ENCODE results near the gene YKT6.
"Not testable (repeated sequence)": the region's sequence is repeated elsewhere in the genome, so short reads cannot be mapped to it uniquely, and the experiment has no call there.

The YKT6 gene

DNA sequence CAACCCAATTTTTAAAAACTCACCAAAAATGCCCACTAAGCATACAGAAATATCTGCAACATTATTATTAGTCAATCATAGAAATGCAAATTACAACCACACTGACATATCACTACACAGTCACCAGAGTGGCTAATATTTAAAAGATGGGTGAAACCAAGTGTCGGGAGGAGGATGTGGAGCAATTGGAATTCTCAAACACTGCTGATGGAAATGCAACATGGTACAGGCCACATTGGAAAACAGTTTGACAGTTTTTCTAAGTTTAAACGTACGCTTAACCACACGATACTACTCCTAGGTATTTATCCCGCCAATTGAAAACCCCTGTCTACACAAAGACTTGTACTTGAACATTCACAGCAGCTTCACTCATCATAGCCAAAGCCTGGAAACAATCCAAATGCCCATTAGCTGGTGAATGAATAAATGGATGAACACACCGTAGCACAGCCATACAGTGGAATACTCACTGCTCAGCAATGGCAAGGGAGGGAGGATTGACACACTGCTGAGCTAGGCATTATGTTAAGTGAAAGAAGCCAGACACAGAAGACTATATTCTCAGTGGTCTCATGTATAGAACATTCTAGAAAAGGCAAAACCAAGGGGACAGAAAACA, 27.9 kb upstream of the YKT6 start:
- no peak for DNase-seq

DNA sequence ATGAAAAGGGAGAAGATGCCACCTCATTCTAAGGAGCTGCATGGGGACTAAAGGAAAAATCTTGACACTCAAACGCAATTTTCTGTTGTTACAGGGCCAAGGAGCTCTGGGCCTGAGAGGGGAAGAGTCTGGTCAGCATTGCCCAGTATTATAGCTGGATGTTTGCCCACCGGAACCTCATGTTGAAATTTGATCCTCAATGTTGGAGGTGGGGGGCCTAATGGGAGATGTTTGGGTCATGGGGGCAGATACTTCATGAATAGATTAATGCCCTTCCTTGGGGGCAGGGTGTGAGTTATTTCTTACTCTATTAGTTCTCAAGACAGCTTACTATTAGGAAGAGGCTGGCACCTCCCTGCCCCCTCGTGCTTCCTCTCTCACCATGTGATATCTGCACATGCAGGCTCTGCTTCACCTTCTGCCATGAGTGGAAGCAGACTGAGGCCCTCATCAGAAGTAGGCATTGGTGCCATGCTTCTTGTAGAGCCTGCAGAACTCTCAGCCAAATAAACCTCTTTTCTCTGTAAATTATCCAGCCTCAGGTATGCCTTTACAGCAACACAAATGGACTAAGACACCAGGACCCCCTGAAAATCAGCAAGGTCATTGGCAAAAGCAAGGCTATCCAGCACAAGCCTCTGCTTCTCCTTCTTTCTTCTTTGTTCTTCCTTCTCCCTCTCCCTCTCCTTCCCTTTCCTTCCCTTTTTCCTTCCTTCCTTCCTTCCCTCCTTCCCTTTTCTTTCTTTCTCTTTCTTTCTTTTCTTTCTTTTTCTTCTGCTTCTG, 26.7 kb upstream of the YKT6 start:
- no peak for DNase-seq

DNA sequence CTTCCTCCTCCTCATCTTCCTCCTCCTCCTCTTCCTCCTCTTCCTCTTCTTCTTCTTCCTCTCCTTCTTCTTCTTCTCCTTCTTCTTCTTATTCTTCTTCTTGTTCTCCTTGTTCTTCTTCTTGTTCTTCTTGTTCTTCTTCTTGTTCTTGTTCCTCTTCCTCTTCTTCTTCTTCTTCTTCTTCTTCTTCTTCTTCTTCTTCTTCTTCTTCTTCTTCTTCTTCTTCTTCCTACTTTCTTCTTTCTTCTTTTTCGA, 26.2 kb upstream of the YKT6 start:
- DNase-seq = not testable (repeated sequence)

DNA sequence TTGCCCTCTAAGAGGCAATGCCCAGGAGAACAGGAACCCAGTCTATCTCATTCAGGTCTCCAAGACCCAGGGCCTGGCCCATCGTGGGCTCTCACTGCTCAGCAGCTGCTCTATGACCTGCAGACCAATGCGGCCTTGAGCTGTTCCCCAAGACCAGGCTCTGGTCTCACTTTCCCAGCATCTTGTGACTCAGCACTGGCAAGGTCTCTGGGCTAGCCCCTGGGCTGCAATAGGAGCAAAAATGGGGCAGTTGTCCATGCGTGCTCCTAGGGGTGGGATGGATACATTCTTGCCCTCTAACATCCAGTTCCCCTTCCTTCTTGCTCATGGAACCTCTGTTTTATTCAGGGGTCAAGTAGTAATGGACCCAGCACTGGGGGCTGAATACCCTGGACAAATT, 25.0 kb upstream of the YKT6 start:
- no peak for DNase-seq

DNA sequence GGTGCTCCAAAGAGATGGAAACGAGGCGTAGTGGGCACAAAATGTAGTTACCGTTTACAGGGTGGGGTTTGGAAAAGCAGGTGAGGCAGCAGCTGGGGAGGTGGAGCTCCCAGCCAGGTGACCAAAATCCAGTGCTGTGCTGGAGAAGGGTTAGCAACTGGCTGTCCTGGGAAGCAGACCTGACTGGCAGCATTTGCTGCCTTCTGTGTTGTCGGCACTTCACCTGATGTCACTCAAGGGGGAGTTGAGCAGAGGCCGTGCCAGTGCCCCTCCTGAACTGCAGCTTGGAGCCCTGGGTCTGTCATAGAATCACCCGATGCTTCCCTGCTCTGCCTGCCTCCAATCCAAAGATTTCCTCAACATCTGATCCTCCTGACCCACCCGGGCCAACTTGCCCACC, 24.3 kb upstream of the YKT6 start:
- no peak for DNase-seq

DNA sequence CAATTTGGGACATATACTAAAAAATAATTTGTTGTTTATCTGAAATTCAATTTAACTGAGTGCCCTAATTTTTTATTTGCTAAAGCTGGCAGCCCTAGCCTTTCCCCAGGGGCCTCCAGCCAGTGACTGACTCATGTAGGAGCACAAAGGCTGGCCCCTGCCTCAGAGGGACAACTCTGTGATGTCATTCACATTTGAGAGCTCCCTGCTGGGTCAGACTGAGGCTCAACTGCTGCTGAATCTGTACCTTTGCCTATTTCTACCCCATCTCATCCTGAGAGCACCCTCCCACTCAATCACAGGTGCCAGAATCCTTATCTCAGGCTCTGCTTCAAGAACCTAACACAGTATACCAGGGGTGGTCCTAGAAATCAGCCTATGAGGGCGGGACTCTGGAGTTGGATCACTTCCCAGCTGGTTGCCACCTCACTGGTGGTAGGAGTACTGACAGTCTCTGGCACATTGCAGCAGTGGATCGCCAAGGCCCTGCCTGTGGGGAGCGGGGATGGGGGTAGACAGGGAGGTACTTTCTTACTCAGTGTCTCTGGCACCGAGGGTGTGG, 23.1 kb upstream of the YKT6 start:
- DNase-seq = peak in 6 of 14 donors; percentile 31 to 78 (median 48)

DNA sequence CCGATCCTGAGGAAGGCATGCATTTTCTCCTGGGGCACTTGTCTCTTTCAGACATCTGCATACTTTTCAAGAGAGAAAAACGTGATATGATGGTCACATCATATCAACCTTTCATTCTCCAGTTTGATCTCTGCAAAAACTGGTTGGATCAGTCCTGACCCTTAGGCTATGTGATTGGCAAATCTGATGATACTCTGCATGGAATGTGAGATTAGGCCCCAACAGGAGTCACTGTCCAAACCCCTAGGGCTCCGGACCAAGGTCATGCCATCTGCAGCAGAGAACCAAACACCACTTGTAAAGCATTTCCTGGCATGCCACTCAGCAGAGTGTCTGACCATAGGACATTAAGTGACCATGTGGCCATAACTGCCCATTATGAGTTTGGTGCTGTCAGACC, 20.1 kb upstream of the YKT6 start:
- DNase-seq = no peak

DNA sequence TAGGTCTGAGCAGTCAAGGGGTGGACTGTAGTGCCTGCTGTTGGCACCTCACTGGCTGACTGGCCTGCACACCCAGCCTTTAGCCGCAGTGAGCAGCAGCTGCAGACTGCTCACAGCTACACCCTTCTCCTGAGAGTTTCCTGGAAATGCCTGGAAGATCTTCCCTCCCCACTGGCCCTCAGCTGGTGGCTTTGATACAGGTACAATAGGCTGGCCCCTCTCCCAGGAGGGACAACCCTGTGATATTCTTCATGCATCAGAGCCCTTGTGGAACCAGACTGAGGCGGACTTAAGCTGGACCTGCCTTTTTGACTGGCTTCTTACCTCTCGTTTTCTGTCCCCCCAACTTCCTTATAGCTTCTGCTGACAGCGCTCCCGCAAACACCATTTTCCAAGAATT, 18.0 kb upstream of the YKT6 start:
- no peak for DNase-seq

DNA sequence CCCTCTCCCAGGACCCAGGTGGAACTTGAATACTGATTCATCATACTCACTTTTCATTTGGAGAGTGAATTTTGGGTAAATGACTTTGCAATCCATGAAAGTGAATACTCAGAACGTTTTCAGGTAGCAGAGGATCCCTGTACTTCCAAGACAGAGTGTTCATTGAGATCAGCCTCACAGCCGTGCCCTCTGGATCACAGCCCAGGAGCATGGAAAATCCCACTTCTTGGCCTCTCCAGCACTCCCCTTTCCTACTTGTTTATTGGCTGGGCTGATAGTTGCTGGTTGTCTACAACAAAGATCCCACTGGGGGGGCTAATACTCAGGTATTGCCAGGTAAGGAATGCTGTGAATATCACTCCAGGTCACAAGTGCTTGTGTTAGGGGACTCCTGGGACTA, 17.4 kb upstream of the YKT6 start:
- DNase-seq = peak in 3 of 14 donors; percentile 10 to 82 (median 11)

DNA sequence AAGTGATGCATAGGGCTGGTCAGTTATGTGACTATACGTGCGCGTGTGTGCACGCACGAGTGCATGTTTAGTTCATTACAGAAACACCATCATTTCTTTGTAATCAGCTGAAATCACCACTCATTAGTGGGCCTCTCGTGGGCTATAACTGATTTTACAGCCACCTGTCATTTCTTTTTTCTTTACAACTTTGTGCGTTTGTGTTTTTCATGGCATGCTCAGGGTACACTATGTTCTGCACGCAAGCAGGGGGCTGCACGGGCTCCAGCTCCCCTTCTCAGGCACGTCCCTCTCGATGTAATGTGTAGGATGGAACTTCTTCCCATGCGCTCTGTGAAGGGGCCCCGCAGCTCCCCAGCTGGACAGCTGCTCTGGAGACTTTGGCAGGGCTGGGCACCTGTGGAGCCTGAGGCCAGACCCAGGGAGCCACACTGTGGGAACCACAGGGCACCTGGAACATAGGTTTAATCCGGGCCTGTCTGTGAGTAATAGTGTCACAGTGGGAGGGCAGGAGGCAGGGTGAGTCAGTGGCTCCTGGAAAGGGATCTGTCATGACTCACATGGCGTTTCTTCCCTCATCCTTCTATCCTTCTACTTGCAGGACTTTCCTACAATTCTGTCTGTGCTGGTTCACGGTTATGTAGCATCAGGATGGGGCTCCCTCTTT, 16.4 kb upstream of the YKT6 start:
- DNase-seq = peak in 1 of 14 donors; percentile 19

DNA sequence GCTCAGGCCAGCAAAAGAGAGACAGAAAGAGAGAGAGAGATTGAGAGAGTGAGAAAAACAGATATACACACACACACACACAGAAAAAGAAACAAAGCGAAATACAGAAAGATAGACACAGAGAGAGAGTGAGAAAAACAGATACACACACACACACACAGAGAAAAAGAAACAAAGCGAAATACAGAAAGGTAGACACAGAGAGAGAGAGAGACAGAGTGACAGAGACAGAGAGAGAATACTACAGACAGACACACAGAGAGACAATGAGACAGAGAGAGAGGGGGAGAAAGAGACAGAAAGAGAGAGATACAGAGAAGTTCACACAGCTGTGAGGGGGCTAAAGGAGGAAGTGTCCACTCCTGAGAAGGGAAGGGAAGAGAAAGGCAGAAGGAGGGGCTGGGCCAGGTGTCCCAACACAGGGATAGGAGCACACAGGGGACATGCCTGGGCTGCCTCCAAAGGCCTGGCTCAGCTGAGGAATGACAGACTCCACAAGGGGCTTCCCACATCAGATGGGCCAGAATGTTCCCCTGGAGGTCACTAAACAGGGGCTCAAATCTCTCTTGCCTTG, 15.8 kb upstream of the YKT6 start:
- DNase-seq = no peak

DNA sequence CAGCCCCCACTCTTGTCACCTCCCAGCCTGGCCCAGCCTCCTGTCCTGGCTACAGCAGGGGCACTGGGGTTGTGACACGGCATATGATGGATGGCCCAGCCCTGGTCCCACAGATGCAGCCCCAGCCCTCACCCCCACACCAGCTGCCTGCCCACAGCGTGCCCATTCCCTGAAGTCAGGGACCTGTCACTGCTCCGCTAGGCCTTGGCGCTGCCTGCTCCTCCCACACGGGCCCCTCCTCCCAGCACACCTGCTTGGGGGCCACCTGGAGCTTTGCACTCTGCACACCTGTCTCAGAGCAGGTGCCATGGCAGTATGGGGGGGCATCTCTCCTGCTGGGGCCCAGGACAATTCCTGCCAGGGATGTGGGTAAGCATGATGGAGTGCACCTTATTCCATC, 15.0 kb upstream of the YKT6 start:
- no peak for DNase-seq

DNA sequence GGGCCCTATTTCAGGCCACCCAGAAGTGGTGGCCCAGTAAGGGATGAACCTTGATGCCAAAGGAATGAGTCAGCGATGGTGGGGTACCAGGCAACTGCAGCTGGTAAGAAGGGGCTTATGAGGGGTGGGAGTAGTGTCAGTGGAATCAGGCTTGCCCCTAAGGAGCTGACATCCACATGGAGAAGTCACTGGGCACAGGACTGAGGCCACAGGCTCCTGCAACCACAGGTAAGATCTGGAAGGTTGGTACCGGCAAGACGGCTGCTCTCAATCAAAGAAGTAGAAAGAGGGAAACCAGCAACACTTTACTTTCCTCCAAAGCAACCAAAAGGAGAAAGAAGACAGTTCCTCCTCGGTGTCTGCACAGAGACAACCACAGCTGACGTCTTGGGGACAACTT, 14.0 kb upstream of the YKT6 start:
- DNase-seq = no peak

DNA sequence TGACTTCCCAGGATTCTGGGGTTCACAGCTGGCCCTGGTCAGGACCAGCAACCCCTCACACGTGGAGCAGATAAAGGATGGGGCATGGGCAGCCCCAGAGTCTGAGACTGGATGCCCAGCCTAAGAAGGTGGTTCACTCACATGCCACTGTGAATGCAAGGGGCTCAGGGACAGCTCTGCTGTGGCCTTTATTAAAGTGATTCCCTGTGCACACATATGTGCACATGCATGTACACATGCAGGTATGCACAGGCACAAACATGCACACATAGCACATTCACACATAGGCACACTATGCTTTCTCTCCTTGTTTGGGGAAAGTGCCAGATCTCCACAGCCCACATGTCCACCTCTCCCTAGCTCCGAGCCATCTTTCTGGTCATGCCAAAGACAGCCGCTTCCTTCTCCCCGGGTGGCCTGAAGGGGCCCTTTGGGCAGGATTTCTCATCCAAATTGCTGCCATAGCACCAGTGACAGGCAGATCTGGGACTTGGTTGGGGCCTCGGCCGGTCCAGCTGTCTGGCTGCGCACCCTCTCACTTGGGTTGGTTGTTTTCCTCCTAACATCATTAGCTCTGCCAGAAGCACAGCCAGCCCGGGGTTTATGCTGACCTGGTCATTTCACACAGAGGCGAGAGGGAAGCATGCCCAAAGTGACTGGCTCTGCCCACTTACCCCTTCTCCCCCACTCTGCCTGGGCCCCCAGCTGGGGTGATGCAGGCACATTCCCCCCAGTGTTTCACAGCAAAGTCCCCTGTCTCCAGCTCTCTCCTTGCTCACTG, 13.0 kb upstream of the YKT6 start:
- DNase-seq = peak in 6 of 14 donors; percentile 16 to 50 (median 36)

DNA sequence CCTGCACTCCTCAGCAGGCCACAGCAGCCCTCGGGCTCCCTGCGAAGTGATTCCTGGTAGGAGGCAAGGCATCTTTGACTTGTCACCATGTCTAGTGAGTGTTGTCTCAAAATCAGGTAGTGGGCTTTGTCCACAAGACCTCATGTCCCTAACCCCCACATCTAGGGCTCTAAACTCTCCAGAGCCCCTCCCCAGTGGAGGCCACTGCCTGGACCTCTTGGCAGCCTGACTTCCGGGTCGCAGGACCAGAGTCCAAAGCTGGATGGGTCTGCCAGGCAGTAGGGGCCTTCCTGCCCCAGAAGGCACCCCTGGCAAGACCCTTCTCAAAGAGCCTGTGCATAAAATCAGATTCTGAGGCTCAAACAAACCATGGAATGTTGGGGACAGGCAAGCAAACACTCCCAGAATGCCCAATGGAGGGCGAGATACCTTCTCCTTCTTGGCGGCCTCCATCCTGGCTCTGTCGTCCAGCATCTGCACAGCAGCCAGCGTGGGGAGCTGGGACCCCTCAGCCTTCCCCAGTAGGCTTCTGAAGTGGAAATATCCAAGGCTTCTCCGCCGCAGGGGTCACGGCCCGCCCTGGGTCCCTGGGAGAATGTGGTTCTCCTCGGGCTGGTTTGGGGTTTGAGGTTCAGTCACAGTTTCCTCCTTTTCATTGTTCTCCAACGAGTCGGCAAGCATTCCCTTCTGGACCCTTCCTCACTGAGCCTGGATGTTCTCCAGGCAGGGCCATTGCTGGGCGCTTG, 12.1 kb upstream of the YKT6 start:
- DNase-seq = no peak

DNA sequence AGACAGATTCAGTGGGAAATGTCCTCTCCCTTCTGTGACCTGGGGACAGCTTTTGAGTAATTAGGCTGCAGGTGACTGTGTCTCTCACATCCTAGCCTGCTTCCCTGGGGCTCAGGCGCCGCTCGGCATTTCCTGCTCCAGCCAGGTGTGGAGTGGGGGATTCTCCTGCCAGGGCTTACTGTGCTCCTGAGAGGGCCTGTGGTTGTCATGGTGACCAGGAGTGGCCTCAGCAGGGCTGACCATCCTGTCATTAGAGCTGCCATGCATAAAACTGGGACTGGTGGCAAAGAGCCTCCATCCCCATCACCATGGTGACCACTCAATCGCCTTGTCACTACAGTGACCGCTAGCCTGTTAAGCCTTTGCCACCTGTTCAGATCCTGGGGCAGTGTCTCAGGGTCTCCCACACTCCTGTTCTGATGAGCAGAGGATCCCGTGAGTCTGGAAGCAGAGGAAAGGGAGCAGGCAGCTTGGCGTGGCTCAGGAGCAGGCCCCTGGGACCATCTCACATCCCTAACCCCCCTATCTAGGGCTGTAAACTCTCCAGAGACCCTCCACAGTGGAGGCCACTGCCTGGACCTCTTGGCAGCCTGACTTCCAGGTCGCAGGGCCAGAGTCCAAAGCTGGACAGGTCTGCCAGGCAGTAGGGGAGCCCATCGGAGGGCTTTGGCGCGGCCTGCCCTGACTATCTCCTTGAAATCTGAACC, 11.3 kb upstream of the YKT6 start, which contains the start of gene GCK:
GCK (minus strand) TSS at position 154 of the 707 bp plus-strand sequence. CDS start 486 bp downstream, outside the sequence.
- peak in 1 of 14 donors; percentile 90 for DNase-seq

DNA sequence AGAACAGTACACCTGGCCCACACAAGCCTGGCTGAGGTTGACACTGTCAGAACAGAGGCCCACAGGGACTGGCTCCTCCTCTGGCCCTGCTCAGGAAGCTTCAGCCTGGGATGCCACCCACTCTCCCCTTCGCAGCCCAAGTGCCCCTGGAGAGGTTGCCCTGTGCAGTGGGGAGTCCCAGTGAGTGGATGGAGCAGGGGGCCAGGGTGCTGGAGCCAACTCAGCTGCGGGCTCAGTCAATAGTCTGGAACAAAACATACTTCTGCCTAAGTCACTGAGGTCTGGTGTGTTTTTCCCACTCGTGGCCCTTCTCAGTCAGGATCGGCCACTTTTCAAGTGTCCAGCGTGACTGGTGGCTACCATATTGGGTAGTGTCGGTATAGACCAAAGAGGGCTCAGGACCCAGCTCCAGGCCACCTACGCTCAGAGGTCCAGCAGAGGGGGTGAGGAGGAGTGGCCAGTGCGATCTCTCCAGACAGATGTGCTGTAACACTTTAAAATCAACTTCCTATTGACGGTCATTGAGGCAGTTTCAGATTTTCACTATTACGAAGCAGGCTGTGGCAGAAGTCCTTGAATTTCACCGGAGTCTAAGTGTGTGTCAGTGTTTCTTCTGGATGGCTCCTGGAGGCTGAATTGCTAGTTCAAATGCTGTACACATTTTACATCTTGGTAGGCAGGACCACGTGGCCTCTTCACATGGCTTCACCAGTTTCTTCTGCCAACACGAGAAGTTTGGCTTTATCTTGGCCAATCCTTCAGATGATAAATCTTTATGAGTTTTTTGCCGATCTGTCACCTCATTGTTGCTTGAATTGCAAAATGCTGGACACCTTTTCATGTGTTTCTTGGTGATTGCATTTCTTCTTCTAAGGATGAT, 10.5 kb upstream of the YKT6 start:
- no peak for DNase-seq

DNA sequence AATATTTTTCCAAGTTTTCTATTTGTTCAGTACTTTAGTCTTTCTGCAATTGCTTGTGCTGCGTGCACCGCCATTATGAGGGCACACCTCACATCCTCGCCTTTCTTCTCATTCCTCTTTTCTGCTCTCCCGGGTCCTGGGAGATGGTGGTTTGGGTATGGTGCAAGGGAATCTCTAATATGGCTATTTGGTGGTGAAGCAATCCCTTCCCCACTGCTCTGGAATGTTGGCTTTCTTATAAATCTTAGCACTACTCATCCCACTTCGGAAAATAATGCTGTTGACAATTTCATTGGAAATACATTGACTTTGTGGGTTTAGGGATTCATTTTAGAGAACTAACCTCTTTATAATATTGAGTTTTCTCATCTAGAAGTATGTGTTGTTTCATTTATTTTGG, 9.6 kb upstream of the YKT6 start:
- no peak for DNase-seq

DNA sequence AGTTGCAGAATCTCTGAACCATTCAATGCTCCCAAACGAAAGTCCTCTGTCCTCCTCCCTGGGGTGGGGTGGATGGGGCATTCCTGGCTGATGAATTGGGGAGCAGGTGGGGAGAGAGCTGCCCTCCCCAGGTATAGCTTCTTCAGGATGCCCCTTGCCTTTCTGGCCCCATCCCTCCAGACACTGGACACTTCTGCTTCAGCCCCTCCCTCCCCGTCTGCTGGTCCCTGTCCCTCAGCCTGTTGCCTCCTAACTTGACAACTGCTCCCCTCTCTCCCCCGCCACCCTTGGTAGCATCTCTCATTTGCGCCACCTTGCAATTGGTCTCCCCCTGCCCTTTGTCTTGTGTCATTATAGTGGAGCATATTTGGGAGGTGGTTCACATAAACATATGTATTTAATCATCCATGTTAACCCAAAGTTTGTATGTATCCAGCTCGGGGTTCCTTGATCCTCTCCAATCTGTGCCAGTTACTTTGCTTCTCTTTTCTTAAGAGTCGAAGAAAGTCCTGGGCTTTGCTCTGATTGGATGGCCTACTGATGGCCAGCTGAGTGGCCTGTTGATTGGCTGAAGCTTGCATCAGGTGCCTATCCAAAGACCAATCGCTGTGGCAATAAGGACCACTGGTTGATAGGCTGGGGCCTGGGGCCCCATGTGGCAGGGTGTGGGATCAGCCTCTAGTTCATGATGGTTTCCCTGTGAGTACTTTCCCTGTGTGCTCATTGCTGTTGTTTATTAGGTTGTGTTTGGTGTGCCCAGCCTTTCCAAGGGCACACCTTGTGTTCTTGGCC, 7.6 kb upstream of the YKT6 start:
- DNase-seq = no peak

Data from C1 segment of cervical spinal cord (tissue), 14 donors.